ENCODE results near the gene SNX6. TPM values are rescaled to one million over a fixed set of nuclear protein-coding genes. Genes with fewer than 3 reads are reported as not detected.
"Not testable (repeated sequence)": the region's sequence is repeated elsewhere in the genome, so short reads cannot be mapped to it uniquely, and the experiment has no call there.

SNX6 gene
- total and polyA plus RNA-seq, 9 donors, result 44.3 to 80.3 (median 64.5) TPM

- H3K4me1 ChIP-seq (ENCODE audit: insufficient read depth), result no peaks in the 10 kb centered on the region
- H3K27ac ChIP-seq, result no peak overlapping the region
- no peaks in the 10 kb centered on the region for H3K27me3 ChIP-seq
- no peaks in the 10 kb centered on the region for H3K9me3 ChIP-seq
- 50 to 59% (median 50%) methylated on average over 1 of the region's 1 CpG for WGBS, 3 donors
- TF ChIP-seq EP300 (IDR thresholded peaks at IDR 0.05), result no peak
- TF ChIP-seq POLR2A (IDR thresholded peaks at IDR 0.05), result no peak
- no peak for TF ChIP-seq CTCF (IDR thresholded peaks at IDR 0.05)
- no peak overlapping the region for H3K4me3 ChIP-seq
- no peak for DNase-seq
- intact Hi-C loops (cut with DNase I), result no loop called here
- no peaks in the 10 kb centered on the region for H3K36me3 ChIP-seq
These were observed 26.0 kb upstream of the SNX6 start for GRCh38 chr14:34655959-34656358.

- H3K4me1 ChIP-seq (ENCODE audit: insufficient read depth); H3K27me3 ChIP-seq; H3K4me3 ChIP-seq; intact Hi-C loops (cut with DNase I); H3K9me3 ChIP-seq; H3K36me3 ChIP-seq; DNase-seq; H3K27ac ChIP-seq: not testable (repeated sequence)
- 75 to 86% (median 79%) methylated on average over 2 of the region's 2 CpGs for WGBS, 3 donors
These were observed 23.1 kb upstream of the SNX6 start for GRCh38 chr14:34653073-34653472.

- DNase-seq; H3K4me1 ChIP-seq (ENCODE audit: insufficient read depth); H3K4me3 ChIP-seq; H3K27me3 ChIP-seq; intact Hi-C loops (cut with DNase I); H3K36me3 ChIP-seq; H3K27ac ChIP-seq; H3K9me3 ChIP-seq: not testable (repeated sequence)
- 89 to 92% (median 89%) methylated on average over 1 of the region's 1 CpG for WGBS, 3 donors
These were observed 22.4 kb upstream of the SNX6 start for GRCh38 chr14:34652348-34652747.

GRCh38 chr14:34650786-34651584 is 21.0 kb upstream of the SNX6 start:
- TF ChIP-seq EP300 (IDR thresholded peaks at IDR 0.05) (no peak), POLR2A (IDR thresholded peaks at IDR 0.05) (no peak), CTCF (IDR thresholded peaks at IDR 0.05) (no peak)
- Histone ChIP-seq H3K27me3 (no peaks in the 10 kb centered on the region), H3K9me3 (no peaks in the 10 kb centered on the region), H3K27ac (no peak overlapping the region), H3K36me3 (no peaks in the 10 kb centered on the region), H3K4me1 (ENCODE audit: insufficient read depth) (no peaks in the 10 kb centered on the region), H3K4me3 (no peak overlapping the region)
- DNase-seq, result peak in 1 of 5 donors; percentile 22
- intact Hi-C loops (cut with DNase I), result no loop called here
- WGBS, 3 donors, result 23 to 53% (median 38%) methylated on average over 4 of the region's 4 CpGs

GRCh38 chr14:34650006-34650405 is 20.1 kb upstream of the SNX6 start:
- H3K27me3 ChIP-seq; H3K36me3 ChIP-seq; H3K9me3 ChIP-seq; intact Hi-C loops (cut with DNase I); H3K27ac ChIP-seq; H3K4me3 ChIP-seq; H3K4me1 ChIP-seq (ENCODE audit: insufficient read depth); DNase-seq: not testable (repeated sequence)
- WGBS, 3 donors, result 72 to 75% (median 73%) methylated on average over 2 of the region's 2 CpGs

- Histone ChIP-seq H3K9me3 (no peaks in the 10 kb centered on the region), H3K27me3 (no peaks in the 10 kb centered on the region), H3K4me3 (no peak overlapping the region), H3K27ac (no peak overlapping the region), H3K4me1 (ENCODE audit: insufficient read depth) (no peaks in the 10 kb centered on the region), H3K36me3 (no peaks in the 10 kb centered on the region)
- no peak for DNase-seq
- intact Hi-C loops (cut with DNase I), result no loop called here
- TF ChIP-seq EP300 (IDR thresholded peaks at IDR 0.05) (no peak), POLR2A (IDR thresholded peaks at IDR 0.05) (no peak), CTCF (IDR thresholded peaks at IDR 0.05) (no peak)
These were observed 19.4 kb upstream of the SNX6 start for GRCh38 chr14:34649344-34649743.

Data from ovary (tissue), 9 donors.